AG04449 (cell line): ENCODE measurements around the gene BUB1.

Experiments
- CTCF ChIA-PET: fragments of 350-600 bp; formaldehyde crosslinking; extraction: SDS; loops from one replicate; lab custom pipeline; 2021; ENCODE audit warnings: antibody characterized with exemption; lab: Yijun Ruan, JAX
- POLR2A ChIA-PET: fragments of 400-600, 350-600 bp; formaldehyde crosslinking; extraction: SDS; loops from one replicate; lab custom pipeline; 2020; ENCODE audit warnings: antibody characterized with exemption, inconsistent platforms; lab: Yijun Ruan, JAX
- DNase-seq: peaks from one replicate; pipeline ENCODE4 v3.0.0-alpha.2; 2010; ENCODE audit warnings: low read depth, low spot score
- H3K4me3 ChIP-seq: 2 replicates; pipeline ENCODE4 v1.5.1; 2011; ENCODE audit warnings: low read depth, mild to moderate bottlenecking, control low read depth, low read length
- TF ChIP-seq, protein P1 (sequence below): IDR thresholded peaks from one replicate; pipeline ENCODE4 v1.5.1; 2011; ENCODE audit warnings: mild to moderate bottlenecking, moderate library complexity, low read length, control low read depth, inconsistent platforms; ENCODE audit not compliant: insufficient read depth; ENCODE audit errors: missing control alignments

BUB1 gene

DNA sequence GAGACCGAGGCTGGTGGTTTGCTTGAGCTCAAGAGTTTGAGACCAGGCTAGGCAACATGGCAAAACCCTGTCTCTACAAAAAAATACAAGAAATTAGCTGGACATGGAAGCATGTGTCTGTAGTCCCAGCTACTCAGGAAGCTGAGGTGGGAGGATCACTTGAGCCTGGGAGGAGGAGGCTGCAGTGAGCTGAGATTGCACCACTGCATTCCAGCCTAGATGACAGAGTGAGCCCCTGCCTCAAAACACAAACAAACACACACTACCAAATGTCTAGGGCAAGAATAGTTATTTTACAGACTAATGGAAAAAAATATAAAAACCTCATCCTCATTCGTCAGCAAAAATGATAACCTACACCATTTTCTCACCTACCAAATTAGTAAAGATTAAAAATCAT, 15.3 kb downstream of the BUB1 start:
- no peak overlapping the region for H3K4me3 ChIP-seq
- CTCF ChIA-PET, result no interaction called here
- POLR2A ChIA-PET, result no interaction called here
- DNase-seq, result no peak
- TF ChIP-seq, protein P1, sequence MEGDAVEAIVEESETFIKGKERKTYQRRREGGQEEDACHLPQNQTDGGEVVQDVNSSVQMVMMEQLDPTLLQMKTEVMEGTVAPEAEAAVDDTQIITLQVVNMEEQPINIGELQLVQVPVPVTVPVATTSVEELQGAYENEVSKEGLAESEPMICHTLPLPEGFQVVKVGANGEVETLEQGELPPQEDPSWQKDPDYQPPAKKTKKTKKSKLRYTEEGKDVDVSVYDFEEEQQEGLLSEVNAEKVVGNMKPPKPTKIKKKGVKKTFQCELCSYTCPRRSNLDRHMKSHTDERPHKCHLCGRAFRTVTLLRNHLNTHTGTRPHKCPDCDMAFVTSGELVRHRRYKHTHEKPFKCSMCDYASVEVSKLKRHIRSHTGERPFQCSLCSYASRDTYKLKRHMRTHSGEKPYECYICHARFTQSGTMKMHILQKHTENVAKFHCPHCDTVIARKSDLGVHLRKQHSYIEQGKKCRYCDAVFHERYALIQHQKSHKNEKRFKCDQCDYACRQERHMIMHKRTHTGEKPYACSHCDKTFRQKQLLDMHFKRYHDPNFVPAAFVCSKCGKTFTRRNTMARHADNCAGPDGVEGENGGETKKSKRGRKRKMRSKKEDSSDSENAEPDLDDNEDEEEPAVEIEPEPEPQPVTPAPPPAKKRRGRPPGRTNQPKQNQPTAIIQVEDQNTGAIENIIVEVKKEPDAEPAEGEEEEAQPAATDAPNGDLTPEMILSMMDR, result no peak

DNA sequence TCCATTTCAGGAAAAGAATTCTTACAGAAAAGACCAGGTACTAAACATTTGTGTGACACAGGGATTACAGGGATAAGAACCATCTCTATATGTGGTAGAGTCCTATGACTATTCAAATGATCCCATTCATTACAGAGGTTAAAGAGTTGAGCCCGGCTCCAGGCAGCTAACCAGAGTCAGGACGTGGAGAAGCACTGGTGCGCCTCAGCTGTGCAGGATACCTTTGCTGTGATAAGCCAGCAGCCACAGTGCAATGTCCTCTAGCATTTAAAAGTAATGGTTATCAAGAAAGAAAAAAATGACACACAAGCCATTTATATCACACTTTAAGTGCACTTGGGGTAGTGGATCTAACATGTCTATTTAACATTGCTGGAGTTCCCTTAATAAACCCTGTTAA, 17.3 kb downstream of the BUB1 start:
- ChIA-PET CTCF (no interaction called here), POLR2A (no interaction called here)
- TF ChIP-seq, protein P1, result no peak
- no peak overlapping the region for H3K4me3 ChIP-seq
- DNase-seq, result no peak

DNA sequence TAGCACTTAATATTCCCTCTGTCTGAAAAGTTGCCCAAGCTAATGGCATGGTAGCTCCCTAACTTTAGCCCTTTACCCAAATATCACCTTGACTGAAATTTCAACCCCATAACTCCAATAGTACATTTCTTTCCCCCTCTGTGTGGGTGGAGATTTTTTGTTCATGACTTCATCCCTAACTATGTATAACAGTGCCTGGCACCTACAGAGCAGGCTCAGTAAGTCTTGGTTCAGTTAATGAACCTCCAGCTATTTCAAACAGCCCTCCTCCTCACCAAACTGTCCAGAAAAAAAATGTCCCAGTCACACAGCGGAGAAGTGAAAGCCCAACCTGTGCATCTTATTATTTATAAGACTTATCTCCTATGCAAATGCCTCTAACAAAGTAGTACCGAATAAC, 18.6 kb downstream of the BUB1 start:
- no peak overlapping the region for H3K4me3 ChIP-seq
- CTCF ChIA-PET, result no interaction called here
- POLR2A ChIA-PET, result no interaction called here
- no peak for DNase-seq
- TF ChIP-seq, protein P1, result no peak

DNA sequence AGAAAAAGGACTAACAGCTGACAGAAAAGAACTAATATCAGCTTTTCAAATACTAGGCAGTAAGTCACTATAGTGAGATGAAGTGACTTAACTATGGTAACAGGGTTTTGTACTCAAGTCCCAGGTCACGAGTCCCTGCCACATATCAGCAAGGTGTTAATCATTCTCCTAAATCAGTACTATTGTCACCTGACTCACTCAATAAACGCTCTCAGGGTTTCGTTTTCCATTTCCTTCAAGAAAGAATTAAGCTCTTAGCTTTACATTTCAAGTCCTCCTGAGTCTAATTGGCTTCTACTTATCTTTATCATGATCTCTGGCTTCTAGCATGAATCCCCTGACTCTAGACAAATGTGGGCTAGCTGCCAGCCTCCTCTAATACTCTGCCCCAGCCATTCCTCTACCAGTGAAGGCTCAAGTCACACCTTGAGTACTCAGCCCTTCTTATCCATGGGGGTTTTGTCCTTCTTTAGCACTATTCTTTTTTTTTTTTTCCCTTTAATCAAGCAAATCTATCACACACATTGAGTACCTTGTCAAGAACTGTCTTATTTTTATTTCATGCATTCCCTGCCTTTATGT, 20.0 kb downstream of the BUB1 start:
- no peak for DNase-seq
- ChIA-PET CTCF (no interaction called here), POLR2A (no interaction called here)
- no peak overlapping the region for H3K4me3 ChIP-seq
- TF ChIP-seq, protein P1, result no peak

DNA sequence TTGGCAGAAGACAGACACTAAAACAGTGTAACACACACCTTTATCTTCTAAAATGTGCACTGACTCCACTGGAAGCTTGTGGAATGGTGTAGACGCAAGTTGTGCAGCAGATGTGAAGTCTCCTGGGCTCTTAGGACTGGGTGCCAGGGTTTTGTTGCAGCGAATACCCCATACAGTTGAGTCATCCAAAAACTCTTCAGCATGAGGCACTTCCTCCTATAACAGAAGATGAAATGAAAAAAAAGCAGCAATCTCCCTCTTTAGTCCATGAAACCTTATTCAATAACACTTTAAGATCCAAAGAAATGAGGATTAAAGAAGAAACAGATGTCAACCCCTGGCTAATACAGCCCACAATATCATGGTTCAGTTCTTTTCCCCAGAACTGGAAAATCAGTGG, 22.2 kb downstream of the BUB1 start:
- no peak for DNase-seq
- no peak overlapping the region for H3K4me3 ChIP-seq
- ChIA-PET CTCF (no interaction called here), POLR2A (no interaction called here)
- TF ChIP-seq, protein P1, result no peak

DNA sequence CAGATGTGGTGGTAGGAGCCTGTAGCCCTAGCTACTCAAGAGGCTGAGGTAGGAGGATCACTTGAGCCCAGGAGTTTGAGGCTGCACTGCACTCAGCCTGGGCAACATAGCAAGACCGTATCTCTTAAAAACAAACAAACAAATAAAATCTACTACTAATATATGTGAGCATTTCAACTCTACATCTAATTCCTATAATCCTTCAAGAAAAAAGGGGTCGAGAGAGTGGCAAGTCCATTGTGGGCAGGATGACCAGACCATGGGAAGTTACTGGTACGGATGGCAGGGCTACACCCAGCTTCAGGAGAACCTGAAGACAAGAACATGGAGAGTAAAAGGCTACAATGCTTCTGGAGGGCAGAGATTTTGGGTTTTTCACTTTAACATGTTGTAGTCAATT, 24.0 kb downstream of the BUB1 start:
- TF ChIP-seq, protein P1, result no peak
- H3K4me3 ChIP-seq, result no peak overlapping the region
- DNase-seq, result no peak
- POLR2A ChIA-PET, result no interaction called here
- CTCF ChIA-PET, result no interaction called here
